DOHH2 (cell line): ENCODE results near the gene PHF10.

ENCODE experiments used
- CTCF ChIP-seq: fragments of 200-600 bp; sonication (generic); IDR thresholded peaks from one replicate; pipeline ENCODE4 v1.5.1; 2014; ENCODE audit warnings: antibody characterized with exemption, mild to moderate bottlenecking, low read depth, low read length; ENCODE audit not compliant: poor library complexity, severe bottlenecking
- EZH2phosphoT487 ChIP-seq: fragments of 200-600 bp; sonication (generic); IDR thresholded peaks from 2 replicates; pipeline ENCODE4 v1.6.1; 2017; ENCODE audit warnings: borderline replicate concordance, mild to moderate bottlenecking, antibody characterized with exemption, low read length, moderate library complexity, mixed read lengths

- TF ChIP-seq CTCF: no peak
- no peak for TF ChIP-seq EZH2phosphoT487
Measured at GRCh38 chr6:169669147-169669546, 55.2 kb downstream of the PHF10 start.
